Stimulated activated CD8-positive, alpha-beta memory T cell treated with anti-CD3 and anti-CD28 coated beads, Interleukin-4, amount 100 ng/mL, for 1 hour (primary cell): ENCODE results near the gene SPATA12.

Experiments used
- DNase-seq, 2 donors: peaks; one replicate each; pipeline ENCODE4 v3.0.0-alpha.2; 2020; ENCODE audit warnings: low read depth in 2 of 2, low spot score in 1 of 2

Gene SPATA12

GRCh38 chr3:57052662-57053061 is 7.8 kb upstream of the SPATA12 start:
- no peak for DNase-seq

- no peak for DNase-seq
Observed at GRCh38 chr3:57053122-57053521, 7.3 kb upstream of the SPATA12 start.

DNA sequence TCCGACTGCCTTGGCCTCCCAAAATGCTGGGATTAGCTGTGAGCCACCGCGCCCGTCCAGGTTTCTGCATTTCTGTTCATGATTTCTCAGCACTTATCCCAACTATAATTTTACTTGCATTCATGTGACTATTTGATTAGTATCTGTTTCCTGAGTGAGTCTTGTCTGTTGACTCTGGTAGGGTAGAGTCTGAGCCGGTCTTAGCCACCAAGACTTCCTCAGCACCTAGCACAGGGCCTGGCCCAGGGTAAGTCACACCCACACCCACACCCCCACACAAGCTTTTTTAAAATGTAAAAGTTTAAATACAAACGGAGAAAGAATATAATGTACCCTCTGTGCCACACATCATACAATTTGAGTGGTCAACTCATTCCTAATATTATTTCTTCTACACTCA is 3.1 kb upstream of the SPATA12 start:
- DNase-seq = no peak

- no peak for DNase-seq
Observed at GRCh38 chr3:57059411-57059810, 1.1 kb upstream of the SPATA12 start.

GRCh38 chr3:57061556-57061955 is 1.1 kb downstream of the SPATA12 start:
- no peak for DNase-seq

- DNase-seq = no peak
Observed at GRCh38 chr3:57062101-57062631, 1.7 kb downstream of the SPATA12 start.

- no peak for DNase-seq
Observed at GRCh38 chr3:57063032-57063431, 2.6 kb downstream of the SPATA12 start.

- no peak for DNase-seq
Observed at GRCh38 chr3:57064001-57064400, 3.5 kb downstream of the SPATA12 start.

- DNase-seq = no peak
Observed at GRCh38 chr3:57064572-57064971, 4.1 kb downstream of the SPATA12 start.

GRCh38 chr3:57065588-57065987 is 5.1 kb downstream of the SPATA12 start:
- no peak for DNase-seq

DNA sequence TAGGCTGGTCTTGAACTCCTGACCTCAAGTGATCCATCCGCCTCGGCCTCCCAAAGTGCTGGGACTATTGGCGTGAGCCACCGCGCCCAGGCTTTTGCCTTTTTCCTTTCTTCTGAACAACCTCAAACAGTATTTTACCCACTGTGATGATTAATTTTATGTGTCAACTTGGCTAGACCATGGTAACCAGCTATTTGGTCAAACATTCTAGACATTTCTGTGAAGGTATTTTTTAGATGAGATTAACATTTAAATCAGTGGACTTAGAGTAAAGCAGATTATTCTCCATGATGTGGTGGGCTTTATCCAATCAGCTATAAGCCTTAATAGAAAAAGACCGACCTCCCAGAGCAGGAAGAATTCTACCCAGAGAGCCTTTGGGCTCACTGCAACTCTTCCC is 6.0 kb downstream of the SPATA12 start:
- DNase-seq = no peak

GRCh38 chr3:57068437-57069089 is 8.1 kb downstream of the SPATA12 start:
- DNase-seq = no peak

DNA sequence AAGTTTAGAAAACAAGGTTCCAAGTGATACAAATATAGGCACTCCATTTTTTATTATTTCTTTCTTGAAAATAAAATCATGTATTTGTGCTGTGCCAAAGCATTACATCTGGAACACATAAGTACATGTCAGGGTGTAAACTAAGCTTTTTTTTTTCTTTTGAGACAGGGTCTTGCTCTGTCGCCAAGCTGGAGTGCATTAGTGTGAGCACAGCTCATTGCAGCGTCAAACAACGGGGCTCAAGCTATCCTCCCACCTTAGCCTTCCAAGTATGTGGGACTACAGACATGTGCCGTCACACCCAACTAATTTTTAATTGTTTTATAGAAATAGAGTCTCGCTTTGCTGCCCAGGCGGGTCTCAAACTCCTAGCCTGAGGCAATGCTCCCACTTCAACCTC is 9.0 kb downstream of the SPATA12 start:
- no peak for DNase-seq

GRCh38 chr3:57073628-57074027 is 13.2 kb downstream of the SPATA12 start:
- DNase-seq = no peak

GRCh38 chr3:57074135-57074534 is 13.7 kb downstream of the SPATA12 start:
- DNase-seq = no peak

- DNase-seq = no peak
Observed at GRCh38 chr3:57076422-57076951, 16.0 kb downstream of the SPATA12 start.

GRCh38 chr3:57077630-57078343 is 17.3 kb downstream of the SPATA12 start:
- no peak for DNase-seq

DNA sequence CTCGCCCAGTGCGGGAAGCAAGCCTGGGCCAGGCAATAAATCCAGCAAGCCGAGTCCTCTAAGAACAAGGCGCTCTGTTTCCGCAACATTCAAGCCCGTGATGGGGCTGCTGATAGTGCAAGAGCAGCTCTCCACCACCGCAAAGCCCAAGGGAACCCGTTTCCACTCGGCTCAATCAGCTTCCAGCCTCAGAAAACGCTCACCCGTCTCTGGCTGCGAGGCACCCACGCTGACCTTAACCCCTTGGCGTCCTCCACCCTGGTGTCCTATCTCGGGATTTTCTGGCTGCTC is 17.8 kb downstream of the SPATA12 start:
- no peak for DNase-seq

DNA sequence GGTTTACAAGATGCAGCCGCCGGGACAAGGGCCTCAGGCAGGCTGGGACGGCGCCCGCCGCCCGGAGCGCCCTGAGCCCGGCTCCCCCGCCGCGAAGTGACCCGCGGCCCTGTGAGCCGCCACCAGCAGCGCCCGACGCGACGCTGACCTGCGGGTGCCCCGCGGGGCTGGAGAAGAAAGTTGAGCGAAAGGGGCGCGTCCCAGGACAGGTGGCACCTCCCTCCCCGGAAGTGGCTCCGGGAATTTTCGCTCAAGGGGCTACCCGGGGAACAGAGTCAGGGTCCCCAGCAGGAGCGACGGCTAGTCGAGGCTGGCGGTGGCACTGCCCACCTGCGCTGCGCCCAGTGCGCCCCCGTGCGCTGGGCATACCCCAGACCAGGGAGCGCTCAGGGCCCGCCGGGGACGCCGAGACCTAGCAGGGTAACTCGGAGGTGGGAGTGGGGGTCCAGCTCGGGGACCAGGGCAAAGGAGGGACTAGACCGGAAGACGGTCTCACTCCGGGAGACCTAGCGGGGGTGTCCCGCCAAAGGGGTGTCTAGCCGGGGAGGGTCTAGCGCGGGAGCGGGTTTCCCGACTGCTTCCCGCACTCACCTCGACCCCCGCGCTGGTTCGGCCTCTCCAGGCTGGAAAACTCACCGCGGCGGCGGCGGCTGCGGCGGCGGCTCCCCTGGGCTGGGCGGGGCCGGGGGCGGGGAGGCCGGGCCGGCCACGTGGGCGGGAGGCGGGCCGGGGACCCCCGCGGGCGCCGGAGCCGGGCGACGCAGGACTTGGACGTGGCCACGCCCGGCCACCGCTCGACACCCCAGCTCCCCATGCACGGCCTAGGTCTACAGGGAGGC is 18.4 kb downstream of the SPATA12 start:
- DNase-seq = no peak

- no peak for DNase-seq
Observed at GRCh38 chr3:57079474-57079831, 19.0 kb downstream of the SPATA12 start.

DNA sequence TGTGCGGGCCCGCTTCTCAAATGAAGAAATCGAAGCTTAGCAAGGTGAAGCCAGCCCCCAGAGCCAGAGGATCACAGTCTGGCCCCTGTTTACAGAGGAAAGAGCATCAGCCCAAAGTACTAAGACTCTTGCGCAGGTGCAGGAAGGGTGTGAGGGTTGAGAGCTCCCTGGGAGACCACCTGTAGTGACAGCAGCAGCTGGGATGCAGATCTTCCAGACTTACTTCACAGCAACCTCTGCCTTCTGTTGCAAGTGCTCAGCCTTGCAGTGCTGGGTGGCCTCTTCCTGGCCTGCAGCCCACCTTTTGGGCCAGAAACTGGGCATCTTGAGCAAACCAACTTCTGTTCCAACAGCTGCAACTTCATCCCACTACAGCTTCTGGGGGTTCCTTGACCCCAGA is 19.7 kb downstream of the SPATA12 start:
- no peak for DNase-seq

DNA sequence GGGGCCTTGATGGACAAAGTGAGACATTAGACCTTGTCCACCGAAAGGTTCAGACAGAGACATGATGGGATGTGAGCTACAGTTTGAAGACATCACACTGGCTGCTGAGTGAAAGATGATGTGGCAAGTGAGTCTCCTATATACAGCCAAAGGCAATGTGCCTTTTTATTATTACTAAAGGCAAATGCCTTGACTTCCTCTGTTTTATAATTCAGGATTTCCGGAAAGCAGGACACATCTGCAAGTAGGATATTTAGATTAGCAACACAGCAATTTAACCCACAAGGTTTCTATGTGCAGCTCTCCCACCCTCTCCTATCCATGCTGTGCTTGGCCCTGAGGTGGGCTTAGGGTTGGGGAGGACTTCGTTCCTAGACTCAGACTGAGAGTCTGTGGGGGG is 20.7 kb downstream of the SPATA12 start:
- DNase-seq = no peak
